OCI-LY7 (cell line): Measurements from ENCODE around the gene LPP.

Experiments used
- CTCF ChIP-seq: fragments of 200-600 bp; sonication (generic); conservative IDR thresholded peaks from 2 replicates; pipeline ENCODE4 v1.5.1; 2014; ENCODE audit warnings: mild to moderate bottlenecking, antibody characterized with exemption, low read length, moderate library complexity, mixed read lengths
- EZH2phosphoT487 ChIP-seq: fragments of 200-600 bp; sonication (generic); IDR thresholded peaks from 2 replicates; pipeline ENCODE4 v1.6.1; 2018; ENCODE audit warnings: low read depth, borderline replicate concordance, mild to moderate bottlenecking, mixed run types, antibody characterized with exemption, low read length, moderate library complexity, mixed read lengths

- peak; percentile 70 for TF ChIP-seq CTCF
- TF ChIP-seq EZH2phosphoT487: no peak
Observed at GRCh38 chr3:188279502-188280335, 125.8 kb downstream of the LPP start.
